Measurements from ENCODE around the gene CFAP100. TPM values are rescaled to one million over a fixed set of nuclear protein-coding genes. Genes with fewer than 3 reads are reported as not detected.

Gene CFAP100
- total RNA-seq, 1 experiment from 2014 or later: not detected

- no peak for DNase-seq (ENCODE audit: low read depth)
Observed at GRCh38 chr3:126478581-126479310, 84.0 kb downstream of the CFAP100 start.

DNA sequence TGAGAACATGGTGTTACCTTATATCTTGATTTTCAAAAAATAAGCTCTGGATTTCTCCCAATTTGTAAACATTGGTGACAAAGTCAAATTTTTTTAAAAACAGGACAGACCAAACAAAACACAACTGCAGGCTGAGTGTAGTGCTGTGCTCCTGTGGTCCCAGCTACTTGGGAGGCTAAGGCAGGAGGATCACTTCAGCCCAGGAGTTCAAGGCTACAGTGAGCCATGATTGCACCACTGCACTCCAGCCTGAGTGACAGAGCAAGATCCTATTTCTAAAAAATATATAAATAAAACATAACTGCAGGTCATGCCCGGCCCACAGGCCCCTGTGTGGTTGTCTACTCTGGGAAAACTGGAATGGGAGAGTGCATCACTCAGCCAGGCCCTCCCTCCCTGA is 84.9 kb downstream of the CFAP100 start:
- DNase-seq (ENCODE audit: low read depth): no peak

DNA sequence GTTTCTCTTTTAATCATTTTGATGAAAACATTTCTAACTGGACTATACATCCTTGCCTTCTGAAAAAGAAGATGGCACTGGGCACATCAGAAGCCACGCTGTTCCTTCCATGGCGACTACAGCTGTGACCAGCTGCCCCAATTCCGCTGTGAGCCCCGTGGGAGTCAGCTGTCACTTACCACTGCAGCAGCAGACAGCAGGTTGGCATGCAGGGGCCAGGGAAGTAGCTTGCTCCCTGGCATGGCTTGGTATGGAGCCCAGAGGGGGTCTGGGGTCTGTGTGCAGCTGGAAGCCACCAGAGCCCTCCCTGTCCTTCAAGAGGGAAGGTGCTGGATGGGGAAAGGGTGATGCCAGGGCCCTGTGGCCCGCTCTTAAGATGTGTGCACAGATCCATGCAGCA is 85.5 kb downstream of the CFAP100 start:
- DNase-seq (ENCODE audit: low read depth): no peak

DNA sequence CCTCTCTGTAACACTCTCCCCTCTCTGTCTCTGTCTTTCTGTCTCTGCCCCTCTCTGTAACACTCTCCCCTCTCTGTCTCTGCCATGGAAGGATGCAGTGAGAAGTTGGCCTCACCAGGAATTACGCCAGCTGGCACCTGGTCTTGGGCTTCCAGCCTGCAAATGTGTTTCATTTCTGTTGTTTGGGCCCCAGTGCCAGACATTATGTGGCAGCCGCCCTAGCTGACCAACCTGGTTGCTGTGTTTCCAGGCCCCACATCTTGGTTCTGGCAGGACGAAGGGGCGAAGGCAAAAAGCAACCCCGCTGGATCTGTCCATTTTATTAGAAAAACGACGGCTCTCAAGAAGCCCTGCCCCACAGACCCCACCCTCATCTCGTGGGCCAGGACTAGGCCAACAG is 86.2 kb downstream of the CFAP100 start:
- DNase-seq (ENCODE audit: low read depth): no peak

GRCh38 chr3:126481808-126482502 is 87.2 kb downstream of the CFAP100 start:
- peak; percentile 32 for DNase-seq (ENCODE audit: low read depth)

DNA sequence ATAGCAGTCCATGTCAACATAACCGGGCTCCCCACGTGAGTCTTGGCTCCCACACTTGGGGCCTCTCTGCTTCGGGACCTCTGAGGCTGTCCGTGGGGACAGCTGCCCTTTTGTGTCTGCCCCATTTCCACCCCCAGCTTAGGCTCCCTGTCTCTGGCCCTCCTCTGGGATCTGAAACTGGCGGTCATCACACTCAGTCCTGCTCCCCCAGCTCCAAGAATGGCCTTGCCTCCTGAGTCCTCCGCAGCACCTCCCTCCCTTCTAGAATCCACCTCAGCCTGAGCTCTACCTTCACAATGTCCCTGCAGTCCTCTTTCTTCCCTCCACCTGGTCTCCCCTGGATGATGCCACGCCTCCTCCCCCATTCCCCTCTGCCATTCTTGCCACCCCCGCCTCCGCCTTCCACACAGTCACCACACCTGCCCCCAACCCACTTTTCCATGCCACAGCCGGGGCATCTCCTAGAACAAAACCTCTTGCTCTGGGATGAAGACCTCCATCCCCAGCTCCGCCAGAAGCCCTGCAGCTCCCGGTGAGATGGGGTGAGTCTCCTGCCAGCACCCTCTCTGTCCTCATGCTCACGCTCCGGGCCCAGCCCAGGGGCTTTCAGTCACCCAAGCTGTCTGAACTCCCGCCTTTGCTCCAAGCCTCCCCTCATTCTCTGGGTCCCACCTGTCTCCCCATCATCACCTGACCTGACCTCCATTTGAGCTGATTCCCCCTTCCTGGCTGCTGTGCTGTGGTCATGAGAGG is 88.0 kb downstream of the CFAP100 start:
- DNase-seq (ENCODE audit: low read depth): no peak

DNA sequence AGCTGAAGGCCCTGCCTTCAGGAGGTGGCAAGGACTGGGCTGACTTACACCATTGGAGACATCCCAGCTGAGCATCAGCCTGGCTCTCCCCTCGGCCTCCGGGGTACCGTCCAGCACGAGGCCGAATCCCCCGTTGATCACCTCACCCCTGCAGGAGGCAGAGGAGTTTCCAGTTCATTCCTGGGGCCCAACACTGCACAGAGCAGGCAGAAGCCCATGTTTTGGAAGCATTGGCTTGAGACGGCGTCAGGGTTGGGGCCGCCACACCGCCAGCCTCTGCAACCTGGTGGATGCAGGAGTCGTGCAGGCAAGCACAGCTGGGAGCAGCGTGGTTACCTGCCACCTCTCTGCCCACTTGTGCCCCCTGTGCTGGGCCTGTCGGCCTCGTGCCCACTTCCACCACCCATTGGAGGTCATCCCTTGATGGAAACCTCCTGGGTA is 88.6 kb downstream of the CFAP100 start:
- DNase-seq (ENCODE audit: low read depth): no peak

DNA sequence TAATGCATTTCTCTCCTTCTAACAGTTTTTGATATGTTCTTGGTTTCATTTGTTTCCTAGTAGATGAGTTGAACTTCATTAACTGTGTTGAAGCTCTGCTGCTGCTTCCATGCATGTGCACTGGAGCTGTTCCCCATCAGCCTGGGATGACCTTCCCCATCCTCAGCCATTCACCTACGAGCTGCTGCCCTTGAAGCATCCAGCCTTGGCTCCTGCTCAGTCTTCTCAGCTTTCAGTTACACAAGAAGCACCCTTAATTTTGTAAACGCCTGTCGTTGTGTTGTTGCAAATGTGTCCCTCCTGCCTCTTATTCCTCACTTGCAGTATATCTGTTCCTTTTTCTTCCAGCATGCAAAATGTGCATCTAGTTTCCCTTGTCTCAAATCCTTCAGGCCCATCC is 89.4 kb downstream of the CFAP100 start:
- no peak for DNase-seq (ENCODE audit: low read depth)

DNA sequence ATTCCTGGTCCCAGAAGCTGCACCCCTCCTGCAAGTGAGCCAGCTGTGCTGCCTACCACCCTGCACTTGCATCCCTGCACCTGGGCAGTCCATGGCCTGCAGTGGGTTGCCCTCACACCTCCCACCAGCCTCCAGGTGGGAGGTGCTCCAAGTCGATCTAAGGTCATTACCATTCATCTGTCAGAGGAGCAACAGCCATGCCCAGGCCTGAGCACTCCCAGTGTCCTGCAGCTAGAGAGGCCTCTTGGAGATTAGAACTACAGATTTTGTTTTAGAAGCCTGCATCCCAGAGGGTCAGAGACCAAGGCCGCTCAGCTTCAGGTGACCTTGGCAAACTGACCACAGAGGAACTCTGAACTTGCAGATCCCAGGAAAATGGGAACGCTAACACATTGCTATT is 90.0 kb downstream of the CFAP100 start:
- no peak for DNase-seq (ENCODE audit: low read depth)

- DNase-seq (ENCODE audit: low read depth): no peak
Observed at GRCh38 chr3:126485176-126485897, 90.6 kb downstream of the CFAP100 start.

DNA sequence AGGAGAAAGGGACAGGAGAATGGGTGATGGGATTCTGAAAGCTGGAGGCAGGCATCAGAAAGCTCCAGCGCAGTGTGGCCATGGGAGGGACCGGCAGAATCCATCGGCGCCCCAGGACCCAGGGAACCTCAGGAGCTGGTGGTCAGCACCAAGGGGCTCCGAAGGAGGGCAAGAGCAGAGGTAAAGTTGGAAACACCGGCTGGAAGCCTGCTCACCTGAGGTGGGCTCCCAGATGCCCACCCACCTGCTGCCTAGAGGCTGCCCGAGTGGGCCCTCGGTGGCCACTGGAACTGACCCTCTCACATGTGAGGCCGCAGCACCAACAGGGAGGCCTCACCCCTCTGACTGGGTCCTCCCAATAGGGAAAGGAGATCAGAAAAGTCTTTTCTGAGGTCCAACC is 91.2 kb downstream of the CFAP100 start:
- DNase-seq (ENCODE audit: low read depth): no peak

Other genes starting within 250 kb of the CFAP100 start
- 0.11 TPM in 1 of 2 replicates, not detected in the other for gene ALDH1L1, start 214.3 kb upstream of the CFAP100 start, total RNA-seq (2014; rRNA removed)
- 0.06 and 0.11 TPM in 2 replicates for gene KLF15, start 37.5 kb upstream of the CFAP100 start, total RNA-seq (2014; rRNA removed)
- gene ZXDC, start 81.0 kb downstream of the CFAP100 start, total RNA-seq (2014; rRNA removed): 14.5 and 16.8 TPM in 2 replicates
- not detected in 2 replicates for gene UROC1, start 122.9 kb downstream of the CFAP100 start, total RNA-seq (2014; rRNA removed)
- not detected in 2 replicates for gene CHST13, start 129.2 kb downstream of the CFAP100 start, total RNA-seq (2014; rRNA removed)
- not detected in 2 replicates for gene C3orf22, start 164.0 kb downstream of the CFAP100 start, total RNA-seq (2014; rRNA removed)

All from LHCN-M2 (cell line).